ENCODE data around the gene TMC8.
"Not testable (repeated sequence)": the region's sequence is repeated elsewhere in the genome, so short reads cannot be mapped to it uniquely, and the experiment has no call there.

Gene TMC8

DNA sequence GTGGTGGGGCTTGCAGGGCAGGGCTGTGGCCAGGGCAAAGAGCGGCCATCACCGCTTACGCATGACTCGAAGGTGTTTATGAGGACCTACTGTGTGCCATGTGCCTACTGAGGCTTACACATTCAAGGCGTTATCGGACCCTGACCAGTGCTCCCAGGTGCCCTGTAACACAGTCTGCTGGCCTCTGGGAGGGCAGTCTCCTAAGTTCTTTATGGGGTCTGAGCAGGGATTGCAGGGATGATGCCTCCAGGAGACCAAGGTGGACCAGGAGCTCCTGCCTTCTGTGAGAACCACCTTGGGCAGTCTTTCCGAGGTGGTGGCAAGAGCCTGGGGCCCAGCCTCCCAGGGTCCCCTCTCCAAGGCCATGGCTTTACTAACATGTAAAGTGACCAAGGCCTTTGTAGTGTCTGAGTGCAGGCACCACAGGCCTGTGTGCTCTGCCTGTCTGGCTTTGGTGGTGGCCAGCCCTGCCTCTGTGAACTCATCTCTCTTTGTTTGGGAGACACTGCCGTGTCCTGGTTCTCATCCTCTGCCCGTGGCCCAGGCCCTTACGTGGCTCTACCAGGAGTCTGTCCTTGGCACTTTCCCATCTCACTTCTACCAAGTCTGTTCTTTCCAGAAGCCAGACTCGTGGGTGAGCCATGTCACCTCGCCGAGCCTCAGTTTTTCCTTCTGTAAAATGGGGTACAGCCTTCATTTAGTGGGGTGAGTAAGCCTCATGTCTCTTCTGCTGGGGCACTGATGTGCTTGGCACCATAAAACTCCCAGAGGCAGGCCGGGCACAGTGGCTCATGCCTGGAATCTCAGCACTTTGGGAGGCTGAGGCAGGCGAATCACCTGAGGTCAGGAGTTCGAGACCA, 34.4 kb downstream of the TMC8 start:
- no peak for DNase-seq

DNA sequence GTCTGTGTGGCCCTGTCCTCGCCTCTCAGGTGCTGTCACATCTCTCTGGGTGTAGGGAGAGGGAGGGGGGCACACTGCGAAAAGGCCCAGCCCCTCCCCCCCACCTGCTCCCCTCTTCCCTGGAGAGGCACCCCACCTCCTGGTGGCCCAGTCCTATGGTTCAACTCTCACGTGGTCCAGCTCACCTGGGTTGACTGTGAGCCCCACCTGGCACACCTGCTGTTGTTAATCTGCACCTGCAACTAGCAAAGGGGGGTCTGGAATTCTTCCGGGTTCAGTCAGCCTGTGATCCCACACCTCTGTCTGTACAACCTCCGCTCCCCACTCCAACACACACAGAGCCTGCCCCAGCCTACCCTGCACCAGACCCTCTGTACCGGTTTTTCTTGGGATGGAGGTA, 35.8 kb downstream of the TMC8 start:
- no peak for DNase-seq

DNA sequence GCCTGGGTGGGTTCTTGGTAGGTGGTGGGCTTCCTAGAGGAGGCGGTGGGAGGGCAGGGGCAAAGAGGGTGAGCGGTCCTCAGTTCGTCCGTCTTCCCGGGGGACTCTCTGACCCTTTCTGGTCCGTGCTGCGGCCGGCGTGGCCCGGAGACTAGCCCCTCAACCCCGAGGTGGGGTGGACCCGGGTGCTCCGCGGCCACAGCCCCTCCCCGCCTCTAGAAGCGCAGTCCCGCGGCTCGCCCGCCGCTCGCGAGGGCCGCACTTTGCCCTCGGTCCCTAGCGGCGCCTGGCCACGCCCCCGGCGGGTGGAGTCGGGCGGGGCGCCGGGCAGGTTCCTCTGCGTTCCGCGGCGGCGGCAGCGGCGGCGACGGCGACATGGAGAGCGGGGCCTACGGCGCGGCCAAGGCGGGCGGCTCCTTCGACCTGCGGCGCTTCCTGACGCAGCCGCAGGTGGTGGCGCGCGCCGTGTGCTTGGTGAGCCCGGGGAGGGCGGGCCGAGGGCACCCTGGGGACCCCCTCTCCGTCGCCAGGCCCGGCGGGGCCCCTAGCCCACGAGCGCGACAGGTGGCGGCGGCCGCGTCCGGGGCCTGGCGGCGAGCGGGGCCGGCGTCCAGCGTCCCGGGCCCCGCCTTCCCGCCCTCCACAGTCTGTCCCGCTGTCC, 37.8 kb downstream of the TMC8 start, which contains the start of gene SYNGR2:
SYNGR2 (plus strand) TSS at position 340 of the 661 bp plus-strand sequence; CDS start at position 376, 36 bp downstream.
- peak; percentile 73 for DNase-seq

DNA sequence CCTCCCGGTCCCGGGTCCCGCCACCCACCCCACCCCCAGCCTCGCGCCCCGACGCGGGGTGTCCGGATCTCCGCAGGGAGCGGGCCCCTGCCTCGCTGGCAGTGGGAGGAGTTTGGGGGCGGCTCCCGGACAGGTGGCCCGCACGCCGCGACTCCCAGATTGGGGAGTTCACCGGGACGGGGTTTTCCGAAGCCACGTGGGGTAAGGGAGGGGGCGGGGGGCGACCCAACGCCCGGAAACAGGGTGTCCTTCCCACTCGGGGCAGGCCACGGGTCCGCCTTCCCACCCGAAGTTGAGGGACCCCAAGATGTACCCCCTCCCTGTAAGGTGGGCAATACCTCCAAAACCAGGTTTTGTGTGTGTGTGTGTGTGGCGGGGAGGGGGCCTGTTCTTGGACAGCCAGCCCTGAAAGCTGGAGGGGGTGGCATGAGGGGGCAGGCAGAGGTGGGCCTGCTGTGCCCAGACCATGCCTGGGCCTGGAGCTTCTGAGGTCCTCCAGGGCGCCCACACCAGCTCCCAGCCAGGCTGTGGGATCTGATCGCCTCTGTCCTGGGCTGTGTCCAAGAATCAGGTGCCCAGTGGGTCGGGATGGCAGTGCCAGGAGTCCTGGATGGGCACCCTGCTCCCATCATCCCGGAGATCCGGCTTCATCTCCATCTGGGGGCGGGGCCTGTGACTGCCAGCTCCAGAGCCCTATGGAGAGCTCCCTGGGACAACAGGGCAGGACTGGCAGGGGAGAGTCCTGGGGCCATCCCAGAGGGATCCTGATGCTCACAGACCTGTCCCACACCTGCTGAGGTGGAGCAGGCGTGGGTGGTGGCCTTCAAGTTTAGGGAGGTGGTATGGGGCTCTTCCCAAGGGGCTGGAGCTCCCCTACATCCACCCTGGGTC, 38.6 kb downstream of the TMC8 start:
- DNase-seq, result no peak

DNA sequence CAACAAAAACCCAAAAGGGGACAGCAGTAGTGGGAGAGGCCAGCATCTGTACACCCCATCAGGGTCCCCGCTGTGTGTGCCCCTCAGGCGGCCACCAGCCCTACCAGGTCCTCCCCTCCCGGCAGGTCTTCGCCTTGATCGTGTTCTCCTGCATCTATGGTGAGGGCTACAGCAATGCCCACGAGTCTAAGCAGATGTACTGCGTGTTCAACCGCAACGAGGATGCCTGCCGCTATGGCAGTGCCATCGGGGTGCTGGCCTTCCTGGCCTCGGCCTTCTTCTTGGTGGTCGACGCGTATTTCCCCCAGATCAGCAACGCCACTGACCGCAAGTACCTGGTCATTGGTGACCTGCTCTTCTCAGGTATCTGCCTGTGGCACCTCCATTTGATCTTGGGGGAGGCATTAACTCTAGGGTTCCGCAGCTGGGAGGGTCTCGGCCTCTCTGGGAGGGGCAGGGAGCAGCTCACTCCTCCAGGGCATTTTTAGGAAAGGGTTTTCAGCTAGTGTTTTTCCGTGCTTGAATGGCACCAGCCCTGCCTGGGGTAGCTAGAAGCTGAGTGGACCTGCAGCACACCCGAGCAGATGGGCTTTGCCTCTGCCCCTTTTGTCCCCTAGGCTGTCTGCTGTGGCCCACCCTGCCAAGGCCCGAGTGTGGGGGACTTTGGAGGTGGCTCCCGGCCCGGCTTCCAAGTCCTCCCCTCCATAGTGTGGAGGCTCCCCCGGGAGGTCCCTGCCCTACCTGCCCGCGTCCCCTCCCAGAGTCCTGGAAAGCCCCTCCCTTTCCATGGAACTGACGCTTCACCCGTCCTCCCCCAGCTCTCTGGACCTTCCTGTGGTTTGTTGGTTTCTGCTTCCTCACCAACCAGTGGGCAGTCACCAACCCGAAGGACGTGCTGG, 40.4 kb downstream of the TMC8 start:
- DNase-seq, result no peak

DNA sequence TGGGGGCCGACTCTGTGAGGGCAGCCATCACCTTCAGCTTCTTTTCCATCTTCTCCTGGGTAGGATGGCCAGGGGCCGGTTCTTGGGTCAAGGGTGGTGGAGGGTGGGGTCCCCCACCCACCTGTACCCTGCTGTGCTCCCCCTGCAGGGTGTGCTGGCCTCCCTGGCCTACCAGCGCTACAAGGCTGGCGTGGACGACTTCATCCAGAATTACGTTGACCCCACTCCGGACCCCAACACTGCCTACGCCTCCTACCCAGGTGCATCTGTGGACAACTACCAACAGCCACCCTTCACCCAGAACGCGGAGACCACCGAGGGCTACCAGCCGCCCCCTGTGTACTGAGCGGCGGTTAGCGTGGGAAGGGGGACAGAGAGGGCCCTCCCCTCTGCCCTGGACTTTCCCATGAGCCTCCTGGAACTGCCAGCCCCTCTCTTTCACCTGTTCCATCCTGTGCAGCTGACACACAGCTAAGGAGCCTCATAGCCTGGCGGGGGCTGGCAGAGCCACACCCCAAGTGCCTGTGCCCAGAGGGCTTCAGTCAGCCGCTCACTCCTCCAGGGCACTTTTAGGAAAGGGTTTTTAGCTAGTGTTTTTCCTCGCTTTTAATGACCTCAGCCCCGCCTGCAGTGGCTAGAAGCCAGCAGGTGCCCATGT, 41.1 kb downstream of the TMC8 start:
- not testable (repeated sequence) for DNase-seq

DNA sequence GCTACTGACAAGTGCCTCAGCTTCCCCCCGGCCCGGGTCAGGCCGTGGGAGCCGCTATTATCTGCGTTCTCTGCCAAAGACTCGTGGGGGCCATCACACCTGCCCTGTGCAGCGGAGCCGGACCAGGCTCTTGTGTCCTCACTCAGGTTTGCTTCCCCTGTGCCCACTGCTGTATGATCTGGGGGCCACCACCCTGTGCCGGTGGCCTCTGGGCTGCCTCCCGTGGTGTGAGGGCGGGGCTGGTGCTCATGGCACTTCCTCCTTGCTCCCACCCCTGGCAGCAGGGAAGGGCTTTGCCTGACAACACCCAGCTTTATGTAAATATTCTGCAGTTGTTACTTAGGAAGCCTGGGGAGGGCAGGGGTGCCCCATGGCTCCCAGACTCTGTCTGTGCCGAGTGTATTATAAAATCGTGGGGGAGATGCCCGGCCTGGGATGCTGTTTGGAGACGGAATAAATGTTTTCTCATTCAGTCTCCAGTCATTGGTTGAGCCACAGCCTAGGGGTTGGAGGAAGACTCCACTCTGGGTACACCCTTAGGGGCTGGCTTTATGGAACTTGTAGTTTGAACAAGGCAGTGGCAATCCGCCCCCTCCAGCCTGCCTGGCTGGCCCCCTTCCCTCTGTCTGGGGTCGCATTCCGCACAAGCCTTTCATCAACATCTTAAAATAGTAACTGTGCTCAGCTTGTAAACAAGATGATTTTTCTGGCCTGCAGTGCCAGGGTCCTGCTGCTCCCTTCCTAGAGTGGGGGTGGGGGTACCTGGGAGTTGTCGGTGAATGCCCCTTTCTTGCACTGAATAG, 41.9 kb downstream of the TMC8 start:
- peak; percentile 39 for DNase-seq

DNA sequence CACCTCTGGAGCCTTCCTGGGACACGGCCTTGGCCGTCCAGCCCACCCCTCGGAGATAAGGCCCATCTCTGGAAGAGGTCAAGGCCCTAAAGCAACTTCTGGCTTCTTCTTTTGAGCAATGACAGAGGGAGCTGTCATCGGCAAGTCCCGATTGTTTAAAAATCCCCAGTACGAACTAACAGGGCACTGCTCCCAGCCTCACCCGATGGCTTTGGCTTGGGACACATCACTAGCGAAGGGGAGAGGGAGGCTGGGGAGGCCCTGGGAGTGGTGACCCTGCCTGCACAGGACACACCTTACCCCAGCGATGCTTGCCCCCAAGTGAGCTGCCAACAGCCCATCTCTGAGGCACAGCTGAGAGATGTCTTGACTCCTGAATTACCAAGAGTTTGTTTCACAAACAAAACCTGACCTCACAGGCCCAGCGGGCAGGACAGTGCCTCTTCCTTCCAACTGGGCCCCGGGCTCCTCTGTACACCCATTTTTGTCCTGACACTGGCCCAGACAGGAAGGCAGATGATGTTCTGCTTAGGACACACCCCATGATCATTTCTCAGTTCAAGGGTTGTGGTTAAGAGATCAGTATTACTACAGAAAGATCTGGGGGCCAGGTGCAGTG, 42.6 kb downstream of the TMC8 start:
- DNase-seq, result no peak

DNA sequence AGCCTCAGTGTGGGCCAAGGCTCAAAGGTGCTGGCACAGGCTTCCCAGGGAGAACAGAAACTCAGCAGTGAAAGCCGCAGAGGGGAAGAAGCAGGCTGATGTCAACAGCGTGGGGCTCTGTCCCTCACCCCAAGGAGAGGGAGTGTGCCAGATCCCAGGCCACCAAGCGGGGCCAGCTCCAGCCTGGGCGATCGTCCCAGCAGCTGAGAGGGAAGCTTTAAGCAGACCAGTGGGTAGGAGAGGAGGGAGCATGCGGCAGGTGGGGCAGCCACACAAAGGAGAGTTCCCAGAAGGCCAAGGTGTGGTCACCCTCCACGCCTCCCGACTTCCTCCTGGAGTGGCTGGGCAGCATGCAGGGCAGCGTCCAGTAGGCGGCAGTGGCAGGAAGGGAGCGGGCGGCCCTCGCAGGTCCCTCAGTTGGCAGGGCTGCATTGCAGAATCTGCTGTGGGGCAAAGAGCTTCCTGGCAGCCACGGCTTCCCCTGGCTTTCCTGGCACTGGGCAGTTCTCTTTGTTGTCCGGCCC, 43.8 kb downstream of the TMC8 start:
- DNase-seq, result peak; percentile 46

DNA sequence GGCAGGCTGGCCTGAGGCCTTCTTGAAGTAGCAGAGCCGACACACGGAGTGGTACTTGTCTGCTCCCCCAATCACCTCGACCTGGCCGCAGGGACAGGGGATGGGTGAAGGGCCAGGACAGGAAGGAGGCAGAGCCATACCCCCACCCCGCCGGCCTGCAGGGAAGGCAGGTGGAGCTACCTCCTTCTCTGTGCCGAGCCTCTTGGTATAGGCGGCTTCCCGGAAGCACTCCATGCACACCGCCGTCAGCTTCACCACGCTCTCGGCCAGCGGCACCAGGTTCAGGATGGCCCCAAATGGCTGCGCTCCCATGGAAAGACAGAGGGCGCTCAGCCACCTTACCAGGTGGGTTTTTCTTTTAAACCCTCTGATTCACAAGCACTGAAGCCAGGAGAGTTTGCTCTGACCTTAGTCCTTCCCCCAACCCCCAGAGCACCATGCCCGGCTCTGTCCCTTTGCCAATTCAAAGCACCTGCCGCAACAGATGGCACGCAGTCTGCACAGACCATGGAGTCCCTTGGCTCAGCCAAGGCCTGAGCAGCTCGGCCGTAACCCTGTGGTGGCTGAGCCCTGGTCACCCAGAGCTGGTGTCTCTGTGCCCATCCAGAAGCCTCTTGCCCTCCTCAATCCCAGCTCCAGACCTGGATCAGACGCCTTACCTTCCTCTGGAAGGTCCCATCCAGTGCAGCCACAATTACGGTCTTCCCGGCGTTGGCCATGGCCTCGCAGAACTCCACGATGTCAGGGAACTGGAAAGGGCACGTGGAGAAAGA, 44.5 kb downstream of the TMC8 start:
- no peak for DNase-seq

DNA sequence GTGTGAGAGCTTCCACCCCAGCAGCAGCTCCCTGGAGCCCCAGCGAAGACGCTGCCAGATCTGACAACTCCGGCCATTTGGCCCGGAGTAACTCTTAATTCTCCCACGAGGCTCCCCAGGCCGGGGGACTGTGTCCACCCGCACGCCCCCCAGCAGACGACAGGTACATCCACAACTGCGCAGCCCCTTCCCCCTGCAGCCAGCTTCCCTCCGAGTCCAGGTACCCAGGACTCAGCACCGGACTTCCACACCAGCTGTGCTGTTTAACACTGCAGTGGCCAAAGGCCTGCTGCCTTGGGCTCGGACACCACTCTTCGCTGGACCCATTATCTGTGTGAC, 45.0 kb downstream of the TMC8 start:
- no peak for DNase-seq

DNA sequence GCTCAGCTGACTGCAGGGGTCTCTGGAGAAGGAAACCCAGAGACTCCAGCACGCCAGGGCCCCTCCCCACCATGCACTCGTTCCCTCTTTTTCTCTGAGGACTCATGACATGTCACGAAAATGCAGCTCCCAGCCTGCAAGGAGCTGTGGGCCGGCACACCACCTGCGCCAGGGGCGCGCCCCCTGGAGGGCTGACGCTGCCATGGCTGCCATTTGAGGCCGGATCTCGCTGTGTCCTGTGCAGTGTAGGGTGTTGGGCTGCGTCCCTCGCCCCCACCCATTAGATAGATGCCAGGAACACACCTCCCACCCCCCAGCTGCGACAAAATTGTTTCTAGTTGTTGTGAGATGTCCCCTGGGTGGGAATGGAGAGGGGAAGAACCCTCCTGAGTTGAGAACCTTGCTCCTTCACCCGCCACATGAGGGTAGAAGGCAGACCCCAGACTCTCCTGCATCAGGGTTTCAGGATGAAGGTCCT, 46.0 kb downstream of the TMC8 start:
- peak; percentile 70 for DNase-seq

DNA sequence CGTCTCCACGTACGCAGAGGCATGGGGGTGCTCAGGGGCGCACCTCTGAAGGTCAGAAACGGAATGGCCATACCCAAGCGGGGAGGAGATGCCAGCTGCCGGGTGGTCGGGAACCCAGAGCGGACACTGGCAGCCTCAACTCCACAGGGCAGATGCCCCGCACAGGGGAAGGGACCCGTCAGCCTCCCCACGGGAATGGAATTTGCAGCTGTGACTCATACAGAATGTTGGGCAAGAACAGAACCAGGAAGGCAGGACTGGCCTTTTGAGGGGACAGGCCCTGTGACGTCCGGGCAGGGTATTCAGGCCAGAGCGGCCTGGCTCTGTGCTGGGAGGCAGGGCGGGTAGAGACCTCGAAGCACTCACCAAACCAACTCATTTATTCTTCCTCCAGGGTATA, 48.8 kb downstream of the TMC8 start:
- DNase-seq, result no peak

DNA sequence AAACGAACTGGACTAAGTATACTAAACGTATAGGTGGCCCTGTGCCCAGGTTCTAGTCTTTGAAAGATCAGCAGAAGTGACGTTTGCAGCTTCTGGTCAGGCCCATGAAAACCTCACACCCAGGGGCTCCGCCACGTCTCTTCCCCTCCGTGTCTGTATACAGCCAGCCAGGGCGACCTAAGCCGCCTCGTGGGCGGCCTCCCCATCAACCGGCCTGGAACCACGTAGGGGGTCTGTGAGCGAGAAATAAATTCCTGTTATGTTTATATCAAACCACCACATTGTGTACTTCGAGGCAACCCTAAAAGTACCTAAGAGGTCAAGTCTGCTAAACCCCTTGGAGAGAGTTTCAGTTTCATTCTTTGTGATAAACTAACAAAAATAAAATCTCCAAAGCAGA, 49.5 kb downstream of the TMC8 start:
- no peak for DNase-seq

DNA sequence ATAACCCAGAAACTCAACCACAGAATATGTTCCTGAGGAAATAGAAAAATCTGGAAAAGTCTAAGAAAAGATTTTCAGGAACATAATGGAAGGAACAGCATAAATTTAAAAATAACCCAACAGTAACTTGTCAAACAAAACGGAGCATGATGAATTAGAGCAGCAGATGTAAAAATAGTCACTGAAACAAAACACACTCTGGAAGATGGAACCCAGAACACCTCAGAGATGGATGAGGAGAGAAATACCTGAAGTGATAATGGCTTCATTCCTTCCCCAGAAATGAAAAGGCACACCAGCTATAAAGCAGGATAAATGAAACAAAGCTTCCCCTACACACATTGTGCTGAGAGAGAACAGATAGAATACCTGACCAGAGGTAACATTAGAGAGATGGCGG, 49.9 kb downstream of the TMC8 start:
- no peak for DNase-seq

DNA sequence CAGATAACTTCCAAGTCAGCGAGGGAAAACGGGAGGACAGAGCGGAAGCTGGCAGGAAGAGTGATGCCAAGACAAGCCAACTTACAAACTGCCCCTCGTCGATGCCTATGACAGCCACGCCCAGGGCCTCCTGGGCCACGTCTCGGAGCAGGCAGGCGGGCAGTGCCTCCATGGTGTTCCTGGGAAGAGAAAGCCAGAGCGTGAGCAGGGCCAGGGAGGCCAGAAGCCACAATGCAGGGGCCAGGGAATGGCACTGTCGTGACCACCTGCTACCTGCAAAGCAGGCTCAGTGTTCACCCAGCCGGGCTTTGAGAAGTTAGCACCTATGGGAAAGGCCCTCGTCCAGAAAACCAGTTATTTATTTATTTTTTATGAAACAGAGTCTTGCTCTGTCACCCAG, 51.9 kb downstream of the TMC8 start:
- no peak for DNase-seq

DNA sequence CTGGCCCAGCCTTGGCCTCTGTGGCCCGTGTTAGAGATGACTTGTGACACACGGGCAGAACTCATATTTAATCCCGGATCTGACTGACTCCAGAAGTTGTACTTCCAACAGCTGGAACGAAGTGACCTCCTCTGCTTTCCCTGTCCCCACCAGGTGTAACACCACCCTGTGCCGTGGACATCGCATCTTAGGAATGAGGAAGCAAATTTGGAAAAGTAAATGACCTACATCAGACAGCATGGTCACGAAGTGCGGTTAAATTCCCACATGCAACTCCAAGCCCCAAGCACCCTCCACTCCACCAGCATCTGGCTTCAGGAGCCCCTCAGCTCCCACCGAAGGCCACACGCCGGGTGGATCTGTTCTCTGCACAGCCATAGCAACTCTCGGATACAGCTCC, 53.3 kb downstream of the TMC8 start:
- no peak for DNase-seq

DNA sequence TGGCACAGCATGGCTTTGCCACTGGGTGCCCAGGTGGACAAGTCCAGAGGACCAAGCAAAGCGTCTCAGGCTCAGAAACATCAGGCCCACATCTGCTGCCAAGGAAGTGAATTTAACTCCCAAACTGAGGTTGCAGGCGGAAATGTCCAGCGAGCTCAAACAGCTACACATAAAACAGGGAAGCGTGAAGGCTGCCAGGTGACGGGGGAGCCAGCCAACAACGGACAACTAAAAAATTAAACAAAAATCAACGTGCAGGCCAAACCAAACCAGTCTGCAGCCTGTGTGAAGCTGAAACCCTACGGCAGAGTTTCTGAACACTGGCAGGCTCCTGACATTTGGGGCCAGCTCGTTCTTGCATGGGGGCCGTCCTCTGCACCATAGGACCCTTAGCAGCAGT, 53.8 kb downstream of the TMC8 start:
- DNase-seq, result peak; percentile 53

DNA sequence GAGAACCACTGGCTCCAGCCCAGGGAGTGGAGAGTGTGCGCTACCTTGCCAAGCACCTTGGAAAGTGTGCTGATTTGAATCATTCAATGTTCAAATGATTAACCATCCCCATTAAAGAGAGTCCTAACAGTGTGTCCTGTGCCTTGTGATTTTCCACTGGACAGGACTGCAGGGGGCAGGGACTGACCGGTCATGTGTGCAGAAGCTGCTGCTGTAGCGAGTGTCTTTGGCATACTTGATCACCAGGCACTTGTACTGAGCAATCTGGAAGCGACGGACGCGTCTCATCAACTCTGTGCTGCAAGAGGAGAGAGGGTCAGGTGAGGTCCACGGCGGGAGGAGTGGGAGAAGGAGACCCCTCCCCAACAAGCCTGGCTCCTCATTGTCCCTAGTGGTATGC, 54.3 kb downstream of the TMC8 start:
- no peak for DNase-seq
